H1 (cell line): ENCODE measurements around the gene AOAH. TPM values are rescaled to one million over a fixed set of nuclear protein-coding genes. Genes with fewer than 3 reads are reported as not detected.

ENCODE experiments used
- CTCF ChIA-PET: fragments of 300-600 bp; sonication (Branson Sonifier 250); formaldehyde crosslinking; loops from one replicate; lab custom pipeline; 2021; ENCODE audit not compliant: partially characterized antibody; lab: Charles Lee
- POLR2A ChIA-PET: fragments of 300-600 bp; sonication (Branson Sonifier 250); formaldehyde crosslinking; loops from one replicate; lab custom pipeline; 2021; ENCODE audit warnings: inconsistent platforms; ENCODE audit not compliant: partially characterized antibody; lab: Charles Lee
- DNase-seq, 2 experiments: peaks; one replicate each; pipeline versions ENCODE4 v3.0.0 to v3.0.0-alpha.2; 2010 to 2022; ENCODE audit warnings: low spot score in 2 of 2, low read depth in 1 of 2, mixed read lengths in 1 of 2
- FAIRE-seq: peaks from 2 replicates; lab custom pipeline; 2011; peaks lifted over from hg19 to GRCh38; lab: Jason Lieb, UNC
- H2AFZ ChIP-seq: 2 replicates; pipeline ENCODE4 v1.8.1; 2012; ENCODE audit warnings: low read length, inconsistent platforms
- H2AK5ac ChIP-seq: 2 replicates; pipeline ENCODE4 v1.6.1; 2013; ENCODE audit warnings: low read depth, low read length
- H2BK120ac ChIP-seq: replicated peaks from 2 replicates; pipeline ENCODE3; 2013; ENCODE audit warnings: low read depth, low read length, inconsistent platforms
- H2BK12ac ChIP-seq: 2 replicates; pipeline ENCODE4 v1.6.1; 2013; ENCODE audit warnings: low read depth, low read length
- H2BK15ac ChIP-seq: 2 replicates; pipeline ENCODE4 v1.6.1; 2013; ENCODE audit warnings: low read length
- H2BK20ac ChIP-seq: 2 replicates; pipeline ENCODE4 v1.6.1; 2013; ENCODE audit warnings: low read length
- H2BK5ac ChIP-seq: 2 replicates; pipeline ENCODE4 v1.6.1; 2013; ENCODE audit warnings: low read depth, low read length
- H3K14ac ChIP-seq: 2 replicates; pipeline ENCODE4 v1.6.1; 2013; ENCODE audit warnings: inconsistent platforms; ENCODE audit not compliant: insufficient read length
- H3K18ac ChIP-seq: 2 replicates; pipeline ENCODE4 v1.6.1; 2013; ENCODE audit warnings: low read length; ENCODE audit errors: extremely low read depth
- H3K23ac ChIP-seq: 2 replicates; pipeline ENCODE4 v1.6.1; 2013; ENCODE audit warnings: inconsistent platforms; ENCODE audit not compliant: insufficient read length
- H3K23me2 ChIP-seq: 2 replicates; pipeline ENCODE4 v1.6.1; 2013; ENCODE audit warnings: low read depth, low read length
- H3K27ac ChIP-seq: 2 replicates; pipeline ENCODE4 v1.6.1; 2011; ENCODE audit warnings: low read depth, low read length, inconsistent platforms
- H3K27me3 ChIP-seq, 4 experiments: replicated peaks in 1 of 4; 1 replicate in 1 of 4; 2 replicates in 3 of 4; pipeline versions ENCODE4 v1.6.1 to v1.8.1; 2011 to 2013; ENCODE audit warnings: low read length in 3 of 4, mild to moderate bottlenecking in 3 of 4, inconsistent platforms in 2 of 4, mixed read lengths in 2 of 4, moderate library complexity in 1 of 4; ENCODE audit not compliant: control insufficient read depth in 3 of 4, insufficient read depth in 3 of 4; ENCODE audit errors: extremely low read depth in 1 of 4
- H3K36me3 ChIP-seq, 4 experiments: 2 replicates each; pipeline versions ENCODE4 v1.6.1 to v1.8.1; 2011 to 2013; ENCODE audit warnings: mild to moderate bottlenecking in 4 of 4, low read length in 3 of 4, moderate library complexity in 2 of 4, control low read depth in 1 of 4, inconsistent platforms in 1 of 4; ENCODE audit not compliant: insufficient read depth in 4 of 4, control insufficient read depth in 2 of 4
- H3K4ac ChIP-seq: replicated peaks from 2 replicates; pipeline ENCODE3; 2013; ENCODE audit warnings: low read length, low read depth, mixed read lengths, inconsistent platforms; ENCODE audit not compliant: insufficient read length
- H3K4me1 ChIP-seq, 4 experiments: replicated peaks in 1 of 4; 1 replicate in 1 of 4; 2 replicates in 3 of 4; pipeline versions ENCODE4 v1.6.1 to v1.8.1; 2011 to 2013; ENCODE audit warnings: low read length in 3 of 4, inconsistent platforms in 2 of 4, mixed read lengths in 1 of 4; ENCODE audit not compliant: insufficient read depth in 4 of 4, control insufficient read depth in 3 of 4
- H3K4me2 ChIP-seq, 2 experiments: 2 replicates each; pipeline versions ENCODE4 v1.6.1 to v1.8.1; 2011 to 2013; ENCODE audit warnings: low read depth in 2 of 2, low read length in 2 of 2, control low read depth in 1 of 2, inconsistent platforms in 1 of 2, mild to moderate bottlenecking in 1 of 2; ENCODE audit not compliant: insufficient read depth in 1 of 2
- H3K4me3 ChIP-seq, 4 experiments: fragments of 200-600, 300-600 bp in 1 of 4; sonication (generic), shearing (Covaris generic), sonication (Bioruptor Twin) in 1 of 4; 2 replicates each; pipeline versions ENCODE4 v1.5.1 to v1.8.1; 2011 to 2016; ENCODE audit warnings: low read length in 4 of 4, low read depth in 3 of 4, control low read depth in 2 of 4, inconsistent platforms in 2 of 4, mild to moderate bottlenecking in 2 of 4, mixed read lengths in 1 of 4, moderate library complexity in 1 of 4; ENCODE audit not compliant: insufficient read depth in 2 of 4; ENCODE audit errors: extremely low read depth in 1 of 4
- H3K56ac ChIP-seq: replicated peaks from 2 replicates; pipeline ENCODE3; 2013; ENCODE audit warnings: low read depth, mild to moderate bottlenecking, mixed read lengths, low read length, inconsistent platforms; ENCODE audit not compliant: insufficient read length
- H3K79me1 ChIP-seq: 2 replicates; pipeline ENCODE4 v1.6.1; 2013; ENCODE audit warnings: low read depth, low read length, control low read depth
- H3K79me2 ChIP-seq, 2 experiments: 2 replicates each; pipeline versions ENCODE4 v1.6.1 to v1.8.1; 2012 to 2013; ENCODE audit warnings: low read length in 2 of 2, mild to moderate bottlenecking in 2 of 2, inconsistent platforms in 1 of 2; ENCODE audit not compliant: insufficient read depth in 2 of 2, control insufficient read depth in 1 of 2
- H3K9ac ChIP-seq, 4 experiments: replicated peaks in 1 of 4; 1 replicate in 1 of 4; 2 replicates in 3 of 4; pipeline versions ENCODE4 v1.6.1 to v1.8.1; 2011 to 2013; ENCODE audit warnings: low read depth in 3 of 4, low read length in 3 of 4, control low read depth in 2 of 4, mild to moderate bottlenecking in 2 of 4, moderate library complexity in 2 of 4, inconsistent platforms in 1 of 4; ENCODE audit errors: extremely low read depth in 1 of 4
- H3K9me3 ChIP-seq, 2 experiments: 2 replicates each; pipeline versions ENCODE4 v1.6.1 to v1.8.1; 2012 to 2013; ENCODE audit warnings: mild to moderate bottlenecking in 2 of 2, moderate library complexity in 2 of 2, control low read depth in 1 of 2, inconsistent platforms in 1 of 2, low read depth in 1 of 2, low read length in 1 of 2, mixed read lengths in 1 of 2; ENCODE audit not compliant: insufficient read depth in 2 of 2
- H4K20me1 ChIP-seq, 2 experiments: replicated peaks in 1 of 2; 2 replicates each; pipeline versions ENCODE3 to v1.8.1; 2011 to 2013; ENCODE audit warnings: inconsistent platforms in 2 of 2, low read length in 2 of 2, mild to moderate bottlenecking in 1 of 2; ENCODE audit not compliant: insufficient read depth in 2 of 2, control insufficient read depth in 1 of 2
- H4K5ac ChIP-seq: 2 replicates; pipeline ENCODE4 v1.6.1; 2013; ENCODE audit warnings: low read length, low read depth, mixed read lengths, inconsistent platforms; ENCODE audit not compliant: insufficient read length
- H4K8ac ChIP-seq: 2 replicates; pipeline ENCODE4 v1.8.0; 2013; ENCODE audit warnings: mild to moderate bottlenecking, moderate library complexity, low read length, inconsistent platforms; ENCODE audit not compliant: insufficient read depth; ENCODE audit errors: extremely low read depth
- H4K91ac ChIP-seq: replicated peaks from 2 replicates; pipeline ENCODE3; 2013; ENCODE audit warnings: low read length, mixed read lengths, inconsistent platforms; ENCODE audit not compliant: insufficient read length
- BACH1 ChIP-seq: IDR thresholded peaks from 2 replicates; pipeline ENCODE4 v1.6.1; 2012; ENCODE audit warnings: low read length, improper control_type of control experiment
- CBX5 ChIP-seq: fragments of 300-800, 300-1000 bp; sonication (generic); IDR thresholded peaks from 2 replicates; pipeline ENCODE4 v1.7.1; 2016; ENCODE audit warnings: antibody characterized with exemption, low read length, low read depth
- CHD2 ChIP-seq: IDR thresholded peaks from 2 replicates; pipeline ENCODE4 v1.6.1; 2012; ENCODE audit warnings: low read length, improper control_type of control experiment
- MAFK ChIP-seq: IDR thresholded peaks from 2 replicates; pipeline ENCODE4 v1.6.1; 2012; ENCODE audit warnings: low read depth, mild to moderate bottlenecking, improper control_type of control experiment, low read length
- TAF7 ChIP-seq: optimal IDR thresholded peaks from 2 replicates; pipeline ENCODE3; 2011; ENCODE audit warnings: low read depth, mild to moderate bottlenecking, inconsistent platforms, low read length, moderate library complexity, borderline replicate concordance
- YY1 ChIP-seq: IDR thresholded peaks from 2 replicates; pipeline ENCODE4 v1.6.1; 2011; ENCODE audit warnings: low read depth, mild to moderate bottlenecking, low read length
- WGBS, 2 experiments: shearing (Covaris generic) in 1 of 2; methylation state at CpG; one replicate each; pipeline versions ENCODE4 v1.1.6 to v1.1.7; 2013 to 2015; ENCODE audit warnings: low lambda C conversion rate in 2 of 2, mixed read lengths in 2 of 2, inconsistent platforms in 1 of 2, low coverage in 1 of 2, missing lambda C conversion rate in 1 of 2; ENCODE audit not compliant: insufficient replicate concordance in 2 of 2, insufficient coverage in 1 of 2, insufficient read length in 1 of 2; ENCODE audit errors: extremely low coverage in 1 of 2, missing lambda C conversion rate in 1 of 2; 5-methylcytosine and 5-hydroxymethylcytosine counted together
- polyA plus RNA-seq, 7 experiments: library from polyadenylated mRNA; depleted of rRNA in 3 of 7; stranded (reverse) in 5 of 7; unstranded in 2 of 7; fragments of >200 nt in 5 of 7; fragments of 200-250 nt in 2 of 7; gene quantifications; 1 replicate in 5 of 7; 2 replicates in 1 of 7; 4 replicates in 1 of 7; pipeline versions ENCODE4 v1.2.1 to v1.2.3, GENCODE V29; 2011 to 2013; ENCODE audit warnings: missing spikeins in 2 of 7, mixed read lengths in 2 of 7
- total RNA-seq: library from RNA; stranded (reverse); fragmentation: NEBNext Ultra II Directional; extraction: Animal tissue kit (Norgen Biotek cat#: 25700); gene quantifications from 2 replicates; pipeline ENCODE4 v1.2.1, GENCODE V29; 2021

AOAH gene
- total and polyA plus RNA-seq, 2 of the 8 experiments (the other 6 are each of a cell fraction or from before 2014, with no cell fraction given): 0.08 TPM; not detected in 1

- H3K4me1 ChIP-seq: peaks cover 0 to 4% (median 0%) of the 10 kb centered on the region in 4 experiments; a peak in 2 of 7 replicates
- H3K4me3 ChIP-seq: no peak overlapping the region
- no peak overlapping the region for H4K5ac ChIP-seq
- H2BK12ac ChIP-seq: no peak overlapping the region
- H4K91ac ChIP-seq: no peak overlapping the region
- ChIA-PET CTCF (interaction anchor here (0.9 to 2.3 kb wide), 5 partner anchors 18 to 289 kb away, joined by 3 to 12 read pairs (median 4); no protein-coding TSS in a partner anchor), POLR2A (no interaction called here)
- H3K4ac ChIP-seq: no peak overlapping the region
- WGBS, 2 experiments: 93% methylated on average over 2 of the region's 2 CpGs; no CpG with 5 or more reads in 1 of the 2 experiments
- H2BK15ac ChIP-seq: no peak overlapping the region
- no peaks in the 10 kb centered on the region for H3K79me1 ChIP-seq
- no peak overlapping the region for H3K23ac ChIP-seq
- no peak overlapping the region for H3K14ac ChIP-seq
- no peak overlapping the region for H3K18ac ChIP-seq
- no peak overlapping the region for H4K8ac ChIP-seq
- no peak overlapping the region for H3K9ac ChIP-seq
- DNase-seq: no peak
- H2AK5ac ChIP-seq: no peak overlapping the region
- H3K79me2 ChIP-seq: no peaks in the 10 kb centered on the region
- no peaks in the 10 kb centered on the region for H3K23me2 ChIP-seq
- no peaks in the 10 kb centered on the region for H3K36me3 ChIP-seq
- no peak overlapping the region for H2BK5ac ChIP-seq
- no peak overlapping the region for H3K27ac ChIP-seq
- H4K20me1 ChIP-seq: no peaks in the 10 kb centered on the region
- no peaks in the 10 kb centered on the region for H3K27me3 ChIP-seq
- no peak overlapping the region for H3K4me2 ChIP-seq
- no peak overlapping the region for H2AFZ ChIP-seq
- H3K9me3 ChIP-seq: no peaks in the 10 kb centered on the region
- no peak overlapping the region for H2BK20ac ChIP-seq
- H2BK120ac ChIP-seq: no peak overlapping the region
- no peak for FAIRE-seq
- no peak overlapping the region for H3K56ac ChIP-seq
- TF ChIP-seq YY1: no peak
- TF ChIP-seq TAF7: no peak
- no peak for TF ChIP-seq BACH1
- no peak for TF ChIP-seq CBX5
- TF ChIP-seq MAFK: no peak
- no peak for TF ChIP-seq CHD2
These were observed 179.0 kb downstream of the AOAH start for GRCh38 chr7:36545291-36545690.
